ENCODE data around the gene DOCK3. TPM values are rescaled to one million over a fixed set of nuclear protein-coding genes. Genes with fewer than 3 reads are reported as not detected.

The DOCK3 gene
- total RNA-seq, 1 experiment from 2014 or later, result 0.15 TPM

GRCh38 chr3:50648944-50649343 lies 25.8 kb upstream of the DOCK3 start:
- Histone ChIP-seq H3K4me2 (ENCODE audit: low read length) (no peak overlapping the region), H3K9ac (ENCODE audit: low read length) (no peak overlapping the region), H3K9me3 (ENCODE audit: low read length) (no peaks in the 10 kb centered on the region), H3K36me3 (ENCODE audit: low read depth, low read length) (peaks cover 23% of the 10 kb centered on the region; the same call in 1 of the 2 replicates), H3K4me1 (ENCODE audit: insufficient read depth, low read length) (no peaks in the 10 kb centered on the region), H3F3A (ENCODE audit: low read length, unreplicated experiment) (no peaks in the 10 kb centered on the region), H3K9me2 (replicated peaks; ENCODE audit: low read length) (no peaks in the 10 kb centered on the region), H3K79me2 (ENCODE audit: low read length) (no peaks in the 10 kb centered on the region), H2AFZ (ENCODE audit: low read length) (no peak overlapping the region), H3K4me3 (ENCODE audit: low read length) (no peak overlapping the region), H3K27ac (ENCODE audit: low read length) (no peak overlapping the region), H4K20me1 (ENCODE audit: low read length) (no peaks in the 10 kb centered on the region), H3K27me3 (ENCODE audit: low read length) (no peaks in the 10 kb centered on the region)
- ATAC-seq (no peak), DNase-seq (no peak)
- TF ChIP-seq EZH2phosphoT487 (IDR thresholded peaks at IDR 0.05; ENCODE audit: borderline replicate concordance, low read length) (no peak), EZH2 (IDR thresholded peaks at IDR 0.05; ENCODE audit: low read length, unreplicated experiment) (no peak), CTCF (conservative IDR thresholded peaks at IDR 0.05; ENCODE audit: low read depth, low read length) (no peak)
- intact Hi-C loops (cut with micrococcal nuclease), result no loop called here
- ChIA-PET CTCF (no interaction called here), POLR2A (ENCODE audit: unreplicated experiment) (no interaction called here)
- TSS peak; percentile 14 for BruUV-seq (replicated peaks)

GRCh38 chr3:50649451-50649931 lies 25.2 kb upstream of the DOCK3 start:
- BruUV-seq (replicated peaks), result no TSS peak
- H3K79me2 ChIP-seq (ENCODE audit: low read length), result no peaks in the 10 kb centered on the region
- no peak for ATAC-seq
- POLR2A ChIA-PET (ENCODE audit: unreplicated experiment), result no interaction called here
- H3K9ac ChIP-seq (ENCODE audit: low read length), result no peak overlapping the region
- intact Hi-C loops (cut with micrococcal nuclease), result no loop called here
- no peak for DNase-seq
- H3K27me3 ChIP-seq (ENCODE audit: low read length), result no peaks in the 10 kb centered on the region
- no peak overlapping the region for H2AFZ ChIP-seq (ENCODE audit: low read length)
- no peaks in the 10 kb centered on the region for H4K20me1 ChIP-seq (ENCODE audit: low read length)
- no peaks in the 10 kb centered on the region for H3K4me1 ChIP-seq (ENCODE audit: insufficient read depth, low read length)
- no peaks in the 10 kb centered on the region for H3K9me2 ChIP-seq (replicated peaks; ENCODE audit: low read length)
- no peak overlapping the region for H3K4me3 ChIP-seq (ENCODE audit: low read length)
- H3K27ac ChIP-seq (ENCODE audit: low read length), result no peak overlapping the region
- no peaks in the 10 kb centered on the region for H3K9me3 ChIP-seq (ENCODE audit: low read length)
- TF ChIP-seq CTCF (conservative IDR thresholded peaks at IDR 0.05; ENCODE audit: low read depth, low read length) (no peak), EZH2phosphoT487 (IDR thresholded peaks at IDR 0.05; ENCODE audit: borderline replicate concordance, low read length) (no peak), EZH2 (IDR thresholded peaks at IDR 0.05; ENCODE audit: low read length, unreplicated experiment) (no peak)
- H3F3A ChIP-seq (ENCODE audit: low read length, unreplicated experiment), result no peaks in the 10 kb centered on the region
- CTCF ChIA-PET, result no interaction called here
- H3K36me3 ChIP-seq (ENCODE audit: low read depth, low read length), result peaks cover 20% of the 10 kb centered on the region; the same call in 1 of the 2 replicates
- H3K4me2 ChIP-seq (ENCODE audit: low read length), result no peak overlapping the region

- Histone ChIP-seq H3F3A (ENCODE audit: low read length, unreplicated experiment) (no peaks in the 10 kb centered on the region), H3K4me3 (ENCODE audit: low read length) (no peak overlapping the region), H3K9ac (ENCODE audit: low read length) (no peak overlapping the region), H3K4me2 (ENCODE audit: low read length) (no peak overlapping the region), H4K20me1 (ENCODE audit: low read length) (no peaks in the 10 kb centered on the region), H3K9me2 (replicated peaks; ENCODE audit: low read length) (no peaks in the 10 kb centered on the region), H3K4me1 (ENCODE audit: insufficient read depth, low read length) (no peaks in the 10 kb centered on the region), H3K27me3 (ENCODE audit: low read length) (no peaks in the 10 kb centered on the region), H2AFZ (ENCODE audit: low read length) (no peak overlapping the region), H3K27ac (ENCODE audit: low read length) (no peak overlapping the region), H3K79me2 (ENCODE audit: low read length) (no peaks in the 10 kb centered on the region), H3K36me3 (ENCODE audit: low read depth, low read length) (peaks cover 20% of the 10 kb centered on the region; the same call in 1 of the 2 replicates), H3K9me3 (ENCODE audit: low read length) (no peaks in the 10 kb centered on the region)
- no TSS peak for BruUV-seq (replicated peaks)
- no peak for ATAC-seq
- DNase-seq, result no peak
- intact Hi-C loops (cut with micrococcal nuclease), result no loop called here
- ChIA-PET POLR2A (ENCODE audit: unreplicated experiment) (no interaction called here), CTCF (no interaction called here)
- TF ChIP-seq EZH2 (IDR thresholded peaks at IDR 0.05; ENCODE audit: low read length, unreplicated experiment) (no peak), CTCF (conservative IDR thresholded peaks at IDR 0.05; ENCODE audit: low read depth, low read length) (no peak), EZH2phosphoT487 (IDR thresholded peaks at IDR 0.05; ENCODE audit: borderline replicate concordance, low read length) (no peak)
Measured at GRCh38 chr3:50650018-50650417, 24.7 kb upstream of the DOCK3 start.

Data from PC-3 (cell line).